ENCODE measurements around the gene GLTP. TPM values are rescaled to one million over a fixed set of nuclear protein-coding genes. Genes with fewer than 3 reads are reported as not detected.

Gene GLTP
- total RNA-seq, 1 experiment from 2014 or later: 78.2 TPM

DNA sequence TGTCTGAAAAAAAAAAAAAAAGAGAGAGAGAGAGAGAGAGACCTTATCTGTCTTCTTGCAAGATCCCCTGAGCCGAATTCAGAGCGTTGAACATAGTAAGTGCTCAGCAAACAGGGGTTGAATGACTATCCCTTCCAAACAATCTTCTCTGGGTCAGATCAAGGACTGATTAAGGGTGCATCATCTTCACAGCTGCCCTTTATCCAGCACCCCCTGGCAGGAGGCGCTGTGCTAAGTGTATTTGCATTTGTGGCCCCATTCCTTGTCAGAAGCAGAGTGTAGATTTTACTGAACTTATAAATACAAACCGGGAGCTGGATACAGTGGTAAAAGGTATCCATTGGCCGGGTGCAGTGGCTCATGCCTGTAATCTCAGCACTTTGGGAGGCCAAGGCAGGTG, 38.3 kb downstream of the GLTP start:
- no TSS peak for BruUV-seq (replicated peaks)
- H3K27ac ChIP-seq (ENCODE audit: low read length): no peak overlapping the region
- intact Hi-C loops (cut with micrococcal nuclease): no loop called here
- H3K9ac ChIP-seq (ENCODE audit: low read length): no peak overlapping the region
- DNase-seq (no peak), ATAC-seq (no peak)
- H4K20me1 ChIP-seq (ENCODE audit: low read length): no peaks in the 10 kb centered on the region
- H3K4me1 ChIP-seq (ENCODE audit: insufficient read depth, low read length): peaks cover 38% of the 10 kb centered on the region
- CTCF ChIA-PET: no interaction called here
- H3K79me2 ChIP-seq (ENCODE audit: low read length): no peaks in the 10 kb centered on the region
- H3K4me2 ChIP-seq (ENCODE audit: low read length): no peak overlapping the region
- no peak overlapping the region for H3K4me3 ChIP-seq (ENCODE audit: low read length)
- TF ChIP-seq EZH2 (IDR thresholded peaks at IDR 0.05; ENCODE audit: low read length, unreplicated experiment): no peak
- TF ChIP-seq, protein P1, sequence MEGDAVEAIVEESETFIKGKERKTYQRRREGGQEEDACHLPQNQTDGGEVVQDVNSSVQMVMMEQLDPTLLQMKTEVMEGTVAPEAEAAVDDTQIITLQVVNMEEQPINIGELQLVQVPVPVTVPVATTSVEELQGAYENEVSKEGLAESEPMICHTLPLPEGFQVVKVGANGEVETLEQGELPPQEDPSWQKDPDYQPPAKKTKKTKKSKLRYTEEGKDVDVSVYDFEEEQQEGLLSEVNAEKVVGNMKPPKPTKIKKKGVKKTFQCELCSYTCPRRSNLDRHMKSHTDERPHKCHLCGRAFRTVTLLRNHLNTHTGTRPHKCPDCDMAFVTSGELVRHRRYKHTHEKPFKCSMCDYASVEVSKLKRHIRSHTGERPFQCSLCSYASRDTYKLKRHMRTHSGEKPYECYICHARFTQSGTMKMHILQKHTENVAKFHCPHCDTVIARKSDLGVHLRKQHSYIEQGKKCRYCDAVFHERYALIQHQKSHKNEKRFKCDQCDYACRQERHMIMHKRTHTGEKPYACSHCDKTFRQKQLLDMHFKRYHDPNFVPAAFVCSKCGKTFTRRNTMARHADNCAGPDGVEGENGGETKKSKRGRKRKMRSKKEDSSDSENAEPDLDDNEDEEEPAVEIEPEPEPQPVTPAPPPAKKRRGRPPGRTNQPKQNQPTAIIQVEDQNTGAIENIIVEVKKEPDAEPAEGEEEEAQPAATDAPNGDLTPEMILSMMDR (conservative IDR thresholded peaks at IDR 0.05; ENCODE audit: low read depth, low read length): no peak
- no peak for TF ChIP-seq EZH2phosphoT487 (IDR thresholded peaks at IDR 0.05; ENCODE audit: borderline replicate concordance, low read length)
- no peaks in the 10 kb centered on the region for H3K9me2 ChIP-seq (replicated peaks; ENCODE audit: low read length)
- H3K27me3 ChIP-seq (ENCODE audit: low read length): no peaks in the 10 kb centered on the region
- H3F3A ChIP-seq (ENCODE audit: low read length, unreplicated experiment): no peaks in the 10 kb centered on the region
- no peaks in the 10 kb centered on the region for H3K36me3 ChIP-seq (ENCODE audit: low read depth, low read length)
- no peaks in the 10 kb centered on the region for H3K9me3 ChIP-seq (ENCODE audit: low read length)
- H2AFZ ChIP-seq (ENCODE audit: low read length): no peak overlapping the region
- POLR2A ChIA-PET (ENCODE audit: unreplicated experiment): no interaction called here

DNA sequence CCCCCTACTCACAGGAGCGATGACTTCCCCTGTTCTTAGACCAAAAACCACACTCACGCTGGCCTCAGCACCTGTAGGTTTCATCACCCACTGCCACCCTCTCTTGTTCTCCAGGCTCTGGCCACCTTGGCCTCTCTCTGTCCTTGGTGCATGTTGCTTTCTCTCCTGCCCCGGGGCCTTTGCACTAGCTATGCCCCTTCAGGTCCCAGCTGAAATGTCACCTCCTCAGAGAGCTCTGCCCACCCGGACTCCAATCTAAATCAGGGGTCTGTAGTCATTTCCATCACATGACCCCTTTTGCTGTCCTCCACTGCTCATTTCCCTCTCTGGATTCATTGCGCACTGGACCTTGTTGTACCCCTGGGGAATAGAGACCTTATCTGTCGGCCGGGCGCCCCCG, 39.0 kb downstream of the GLTP start:
- CTCF ChIA-PET: no interaction called here
- ATAC-seq: no peak
- H3K4me2 ChIP-seq (ENCODE audit: low read length): no peak overlapping the region
- no peaks in the 10 kb centered on the region for H3K9me2 ChIP-seq (replicated peaks; ENCODE audit: low read length)
- no peaks in the 10 kb centered on the region for H3F3A ChIP-seq (ENCODE audit: low read length, unreplicated experiment)
- no peaks in the 10 kb centered on the region for H3K9me3 ChIP-seq (ENCODE audit: low read length)
- no peaks in the 10 kb centered on the region for H3K36me3 ChIP-seq (ENCODE audit: low read depth, low read length)
- peaks cover 42% of the 10 kb centered on the region for H3K4me1 ChIP-seq (ENCODE audit: insufficient read depth, low read length)
- POLR2A ChIA-PET (ENCODE audit: unreplicated experiment): no interaction called here
- H2AFZ ChIP-seq (ENCODE audit: low read length): no peak overlapping the region
- H3K27ac ChIP-seq (ENCODE audit: low read length): no peak overlapping the region
- intact Hi-C loops (cut with micrococcal nuclease): no loop called here
- no peaks in the 10 kb centered on the region for H3K79me2 ChIP-seq (ENCODE audit: low read length)
- H3K9ac ChIP-seq (ENCODE audit: low read length): no peak overlapping the region
- BruUV-seq (replicated peaks): no TSS peak
- H3K27me3 ChIP-seq (ENCODE audit: low read length): no peaks in the 10 kb centered on the region
- no peak for TF ChIP-seq EZH2 (IDR thresholded peaks at IDR 0.05; ENCODE audit: low read length, unreplicated experiment)
- TF ChIP-seq, protein P1 (conservative IDR thresholded peaks at IDR 0.05; ENCODE audit: low read depth, low read length): no peak; the same call in 1 of the 2 replicates
- no peak for TF ChIP-seq EZH2phosphoT487 (IDR thresholded peaks at IDR 0.05; ENCODE audit: borderline replicate concordance, low read length)
- no peak for DNase-seq
- H3K4me3 ChIP-seq (ENCODE audit: low read length): no peak overlapping the region
- no peaks in the 10 kb centered on the region for H4K20me1 ChIP-seq (ENCODE audit: low read length)

DNA sequence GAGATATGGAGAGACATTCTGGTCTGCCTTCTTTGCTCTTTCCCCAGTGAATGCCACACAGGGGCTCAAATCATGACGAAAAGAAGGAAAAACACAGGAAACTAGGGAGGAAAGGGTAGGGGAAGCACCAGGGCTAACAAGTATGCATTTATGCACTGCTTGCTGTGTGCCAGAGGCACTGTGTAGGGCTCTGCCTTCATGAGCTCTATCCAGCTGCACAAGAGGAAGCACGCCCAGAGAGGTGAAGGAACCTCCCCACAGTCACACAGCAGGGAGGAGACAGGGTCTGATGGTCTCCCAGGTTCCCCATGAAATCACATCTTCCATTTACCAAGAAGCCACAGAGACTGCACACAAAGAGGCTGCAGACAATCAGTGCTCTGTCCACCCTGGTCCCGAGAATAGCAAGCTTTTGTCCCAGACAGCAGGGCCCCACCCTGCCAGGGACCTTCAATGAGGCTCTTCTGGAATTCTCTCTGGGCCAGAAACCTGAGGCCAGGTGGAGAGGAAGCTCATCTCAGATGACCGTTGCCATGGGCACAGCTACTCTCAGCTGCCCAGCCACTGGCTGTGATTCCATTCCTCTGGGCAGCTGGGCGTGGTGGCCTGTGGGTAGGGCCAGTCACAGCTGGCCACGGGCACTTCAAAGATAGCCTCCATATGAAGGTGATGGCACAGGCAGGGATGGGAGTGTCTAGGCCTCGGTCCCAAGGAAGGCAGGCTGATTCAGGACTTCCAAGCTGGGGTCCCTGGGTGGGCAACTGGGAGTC, 39.9 kb downstream of the GLTP start:
- no peaks in the 10 kb centered on the region for H3K9me3 ChIP-seq (ENCODE audit: low read length)
- BruUV-seq (replicated peaks): no TSS peak
- no peak overlapping the region for H3K4me3 ChIP-seq (ENCODE audit: low read length)
- no peak overlapping the region for H2AFZ ChIP-seq (ENCODE audit: low read length)
- ATAC-seq (peak; percentile 77), DNase-seq (peak; percentile 93)
- no peaks in the 10 kb centered on the region for H3K36me3 ChIP-seq (ENCODE audit: low read depth, low read length)
- ChIA-PET POLR2A (ENCODE audit: unreplicated experiment) (no interaction called here), CTCF (interaction anchor here (1.1 kb wide), 1 partner anchor 13 kb away, joined by 6 read pairs; no protein-coding TSS in a partner anchor)
- no peak overlapping the region for H3K9ac ChIP-seq (ENCODE audit: low read length)
- no peaks in the 10 kb centered on the region for H4K20me1 ChIP-seq (ENCODE audit: low read length)
- H3K9me2 ChIP-seq (replicated peaks; ENCODE audit: low read length): no peaks in the 10 kb centered on the region
- H3K27ac ChIP-seq (ENCODE audit: low read length): peak overlapping the region; percentile 10; the same call in 1 of the 2 replicates
- peak overlapping the region; percentile 23 for H3K4me2 ChIP-seq (ENCODE audit: low read length)
- peaks cover 40% of the 10 kb centered on the region for H3K4me1 ChIP-seq (ENCODE audit: insufficient read depth, low read length)
- no peaks in the 10 kb centered on the region for H3K79me2 ChIP-seq (ENCODE audit: low read length)
- TF ChIP-seq EZH2phosphoT487 (IDR thresholded peaks at IDR 0.05; ENCODE audit: borderline replicate concordance, low read length) (no peak), EZH2 (IDR thresholded peaks at IDR 0.05; ENCODE audit: low read length, unreplicated experiment) (no peak)
- TF ChIP-seq, protein P1 (conservative IDR thresholded peaks at IDR 0.05; ENCODE audit: low read depth, low read length): no peak
- no peaks in the 10 kb centered on the region for H3F3A ChIP-seq (ENCODE audit: low read length, unreplicated experiment)
- intact Hi-C loops (cut with micrococcal nuclease): no loop called here
- H3K27me3 ChIP-seq (ENCODE audit: low read length): no peaks in the 10 kb centered on the region

Measured in PC-3 (cell line).